ENCODE results near the gene PGA5.

PGA5 gene

DNA sequence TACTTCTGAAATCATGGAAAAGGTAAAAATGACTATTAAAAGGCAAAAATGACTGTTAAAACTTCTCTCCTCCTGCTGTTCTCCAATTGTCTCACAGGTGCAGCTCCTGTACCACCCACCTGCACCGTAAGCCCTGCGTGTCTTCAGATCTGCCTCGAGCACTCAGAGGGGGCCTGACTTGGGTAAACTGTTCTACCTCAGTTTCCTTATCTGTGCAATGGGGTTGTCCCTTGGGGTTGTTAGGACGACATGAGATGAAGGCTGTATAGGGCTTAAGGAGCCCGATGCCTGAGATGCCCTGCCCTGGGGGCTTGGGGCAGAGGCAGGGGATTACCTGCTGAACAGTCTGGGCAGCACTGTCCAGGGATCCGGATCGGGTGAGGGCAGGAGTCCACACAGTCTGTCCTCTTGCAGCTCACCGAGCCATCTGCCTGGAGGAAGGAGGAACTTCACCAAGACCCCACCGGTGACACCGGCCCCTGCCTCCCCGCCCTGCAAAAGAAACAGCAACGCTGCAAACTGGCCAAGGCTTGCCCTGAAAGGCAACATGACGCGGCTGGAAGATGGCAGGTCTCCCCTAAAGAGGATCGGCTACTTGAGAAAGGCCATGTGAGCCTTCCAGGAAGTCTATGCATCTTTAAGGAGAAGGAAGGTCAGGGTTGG is 27.7 kb downstream of the PGA5 start:
- DNase-seq: no peak

DNA sequence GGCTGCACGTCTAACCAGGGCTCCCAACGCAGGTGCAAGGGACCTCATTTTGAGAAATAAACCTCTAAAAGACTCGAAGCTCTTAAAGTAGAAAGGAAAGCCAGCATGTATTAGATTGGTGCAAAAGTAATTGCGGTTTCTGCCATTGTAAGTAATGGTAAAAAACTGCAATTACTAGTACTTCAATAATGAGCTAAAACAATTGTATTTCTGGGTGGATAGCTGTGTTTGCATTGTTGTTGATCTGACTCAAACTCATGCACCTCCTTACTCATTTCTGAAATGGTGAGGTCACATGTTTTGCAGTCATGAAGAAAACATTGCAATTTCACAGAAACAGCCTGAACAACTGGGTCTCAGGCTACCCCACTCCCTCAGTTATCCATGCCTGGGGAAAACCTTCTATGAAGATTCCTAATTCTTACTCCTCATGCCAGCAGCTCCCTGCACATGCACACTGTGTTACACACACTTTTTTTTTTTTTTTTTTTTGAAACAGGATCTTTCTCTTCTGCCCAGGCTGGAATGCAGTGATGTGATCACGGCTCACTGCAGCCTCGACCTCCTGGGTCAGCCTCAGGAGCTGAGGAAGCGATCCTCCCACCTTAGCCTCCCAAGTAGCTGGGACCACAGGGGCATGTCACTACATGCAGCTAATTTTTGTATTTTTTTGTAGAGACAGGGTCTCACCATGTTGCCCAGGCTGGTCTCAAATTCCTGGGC is 29.5 kb downstream of the PGA5 start:
- no peak for DNase-seq

DNA sequence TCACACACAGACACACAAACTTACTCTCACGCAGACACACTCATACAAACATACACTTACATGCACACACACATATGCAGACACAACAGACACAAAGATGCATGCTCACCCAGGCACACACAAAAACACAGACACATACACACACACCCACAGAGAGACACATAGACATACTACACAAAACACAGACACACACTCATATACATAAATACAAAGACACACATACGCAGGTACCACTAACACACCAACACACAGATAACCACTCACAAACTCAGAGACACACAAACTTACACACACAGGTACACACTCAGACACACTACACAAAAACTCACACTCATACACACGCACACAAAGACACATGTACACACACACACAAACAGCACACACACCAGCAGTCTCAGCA is 31.8 kb downstream of the PGA5 start:
- no peak for DNase-seq

DNA sequence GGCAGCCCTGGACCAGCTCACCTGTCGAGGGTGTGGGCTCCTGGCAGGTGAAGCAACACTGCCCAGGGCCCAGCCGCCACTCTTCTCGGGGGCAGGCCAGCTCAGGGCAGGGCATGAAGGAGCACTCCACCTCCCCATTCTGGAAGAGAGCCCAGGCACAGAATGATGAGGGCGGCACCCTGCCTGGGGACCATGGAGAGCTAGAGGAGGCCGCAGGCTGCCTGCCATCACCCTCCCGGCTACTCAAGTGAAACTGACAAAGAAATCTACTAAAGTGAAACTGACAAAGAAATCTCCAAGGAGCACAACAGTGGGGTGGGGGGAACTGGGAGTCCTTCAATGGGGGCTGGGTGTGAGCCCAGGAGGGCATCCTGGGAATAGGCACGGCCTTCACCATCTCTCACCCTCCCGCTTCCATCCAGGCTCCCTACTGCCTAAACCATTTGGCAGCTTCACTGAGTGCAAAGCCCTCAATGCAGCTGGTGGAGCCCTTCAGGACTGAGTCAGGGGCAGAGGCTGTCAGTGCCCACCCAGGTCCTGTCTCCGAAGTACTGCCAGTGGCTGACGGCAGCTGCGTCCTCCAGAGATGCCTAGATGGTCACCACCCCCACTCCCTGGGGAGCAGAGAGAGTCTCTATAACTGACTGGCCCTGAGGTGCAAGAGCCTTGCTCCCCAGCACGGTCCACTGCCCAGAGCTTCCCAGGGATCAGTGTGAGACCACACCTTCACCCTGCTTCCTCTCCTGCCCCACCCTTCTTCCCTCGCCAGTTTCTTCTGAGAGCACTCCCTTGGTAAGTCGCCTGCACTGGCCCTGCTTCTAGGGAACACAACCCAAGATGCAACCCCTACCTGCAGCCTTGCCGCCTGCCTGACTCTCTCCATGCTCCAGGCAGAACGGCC is 32.5 kb downstream of the PGA5 start:
- no peak for DNase-seq

DNA sequence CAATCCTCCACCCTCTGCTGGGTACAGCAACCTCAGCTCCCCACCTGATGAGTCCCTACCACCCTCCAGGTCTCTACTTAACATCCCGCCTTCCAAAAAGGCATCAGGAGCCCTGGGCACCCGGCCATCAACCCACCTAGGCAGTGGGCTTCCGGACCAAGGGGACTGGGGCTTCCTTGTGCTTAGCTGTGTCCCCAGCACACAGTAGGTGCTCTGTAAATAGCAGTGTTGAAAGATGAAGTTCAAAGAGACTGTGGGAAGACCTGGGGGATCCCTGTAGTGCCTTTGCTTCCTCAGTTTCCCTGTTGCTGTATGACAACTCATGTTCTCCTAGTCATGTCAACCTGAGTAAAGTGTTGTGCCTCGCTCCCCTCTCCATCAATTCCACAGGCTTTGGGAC is 33.1 kb downstream of the PGA5 start:
- no peak for DNase-seq

DNA sequence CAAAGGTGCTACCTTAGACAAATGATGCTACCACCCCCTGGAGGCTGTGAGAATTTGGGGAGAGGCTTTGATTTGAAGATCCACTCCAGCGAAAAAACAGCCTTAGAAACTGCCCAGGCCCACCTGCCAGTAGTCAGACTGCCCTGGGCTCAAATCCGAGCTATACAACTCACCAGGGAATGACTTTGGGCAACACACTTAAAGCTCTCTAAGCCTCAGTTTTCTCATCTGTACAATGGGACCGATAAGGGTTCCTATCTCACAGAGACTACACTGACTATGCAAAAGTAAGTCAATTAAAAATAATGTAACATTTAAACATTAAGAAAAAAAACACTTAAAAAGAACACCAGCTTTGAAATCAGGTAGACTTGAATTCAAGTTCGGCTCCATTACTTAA is 34.2 kb downstream of the PGA5 start:
- DNase-seq: no peak

DNA sequence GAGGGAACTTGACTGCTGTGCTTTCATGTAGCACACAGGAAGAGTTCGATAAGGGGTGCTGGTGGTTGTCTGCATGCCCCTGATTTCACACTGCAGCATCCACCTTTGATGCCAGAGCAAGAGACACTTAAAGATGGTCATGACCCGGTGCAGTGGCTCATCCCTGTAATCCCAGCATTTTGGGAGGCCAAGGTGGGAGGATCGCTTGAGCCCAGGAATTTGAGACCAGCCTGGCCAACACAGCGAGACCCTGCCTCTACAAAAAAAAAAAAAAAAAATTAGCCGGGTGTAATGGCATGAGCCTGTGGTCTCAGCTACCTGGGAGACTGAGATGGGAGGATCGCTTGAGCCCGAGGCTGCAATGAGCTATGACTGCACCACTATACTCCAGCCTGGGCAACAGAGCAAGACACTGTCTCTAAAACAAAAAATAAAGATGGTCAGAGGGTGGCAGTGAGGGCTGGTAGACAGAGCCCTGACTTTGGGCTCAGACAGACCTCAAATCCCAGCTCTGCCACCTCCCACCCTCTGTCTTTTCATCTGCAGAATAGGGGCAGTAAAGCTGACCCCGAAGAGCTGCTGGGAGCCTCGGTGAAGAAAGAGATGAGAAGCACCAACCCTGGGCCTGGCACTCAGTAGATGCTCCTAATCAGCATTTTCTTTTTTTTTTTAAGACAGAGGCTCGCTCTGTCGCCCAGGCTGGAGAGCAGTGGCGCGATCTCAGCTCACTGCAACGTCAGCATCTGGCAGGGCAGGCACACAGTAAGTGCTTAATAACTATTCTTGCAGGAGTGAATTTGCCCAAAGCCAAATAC is 36.4 kb downstream of the PGA5 start:
- DNase-seq: no peak

DNA sequence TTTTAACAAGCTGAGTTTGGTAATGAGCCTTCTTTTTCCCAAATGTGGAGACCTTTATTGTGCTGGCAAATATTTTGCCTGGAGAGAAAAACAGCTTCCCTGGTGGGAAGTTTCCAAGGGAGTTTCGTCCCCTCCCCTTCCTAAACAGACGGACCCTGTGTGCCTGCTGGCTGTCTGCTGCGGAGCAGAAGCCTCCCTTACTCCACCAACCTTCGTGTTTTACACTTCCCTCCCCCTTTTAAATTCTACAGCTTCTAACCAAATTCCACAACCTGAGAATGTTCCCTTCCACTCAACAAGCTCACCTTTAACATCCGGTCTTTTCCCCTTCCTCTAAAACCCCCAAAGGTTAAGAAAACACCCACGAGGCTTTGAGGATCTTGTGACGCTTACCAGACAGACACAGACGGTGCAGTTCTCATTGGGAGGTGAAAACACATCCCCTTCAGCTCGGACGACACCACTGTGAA is 37.1 kb downstream of the PGA5 start:
- DNase-seq: no peak

DNA sequence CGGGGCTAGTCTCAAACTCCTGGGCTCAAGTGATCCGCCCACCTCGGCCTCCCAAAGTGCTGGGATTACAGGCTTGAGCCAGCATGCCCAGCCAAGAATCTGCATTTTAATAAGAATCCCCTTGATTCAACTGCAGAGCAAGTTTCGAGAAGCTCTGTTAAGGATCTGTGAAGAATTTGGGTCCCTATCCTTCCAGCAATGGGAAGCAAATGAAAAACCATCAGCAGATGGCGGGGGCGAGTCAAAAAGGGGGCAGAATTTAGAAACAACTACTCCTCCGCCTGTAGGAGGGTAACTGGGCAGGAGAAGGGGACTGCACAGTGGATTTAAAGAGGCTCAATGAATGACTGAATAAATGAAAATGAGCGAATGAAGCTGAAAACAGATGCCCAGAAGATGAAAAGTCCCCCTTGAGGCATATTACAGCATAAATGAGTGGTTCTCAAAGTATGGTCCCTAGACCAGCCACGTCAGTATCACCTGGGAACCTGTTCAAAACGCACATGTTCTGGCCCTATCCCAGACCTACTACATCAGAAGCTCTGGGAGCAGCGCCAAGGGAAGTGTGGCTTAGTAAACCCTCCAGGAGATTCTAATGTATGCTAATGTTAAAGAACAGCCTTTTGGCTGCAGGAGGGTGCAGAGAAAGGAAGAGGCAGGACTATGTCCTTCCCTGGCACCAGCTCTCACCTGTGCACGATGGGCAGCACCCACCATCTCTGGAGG is 39.1 kb downstream of the PGA5 start:
- DNase-seq: no peak

DNA sequence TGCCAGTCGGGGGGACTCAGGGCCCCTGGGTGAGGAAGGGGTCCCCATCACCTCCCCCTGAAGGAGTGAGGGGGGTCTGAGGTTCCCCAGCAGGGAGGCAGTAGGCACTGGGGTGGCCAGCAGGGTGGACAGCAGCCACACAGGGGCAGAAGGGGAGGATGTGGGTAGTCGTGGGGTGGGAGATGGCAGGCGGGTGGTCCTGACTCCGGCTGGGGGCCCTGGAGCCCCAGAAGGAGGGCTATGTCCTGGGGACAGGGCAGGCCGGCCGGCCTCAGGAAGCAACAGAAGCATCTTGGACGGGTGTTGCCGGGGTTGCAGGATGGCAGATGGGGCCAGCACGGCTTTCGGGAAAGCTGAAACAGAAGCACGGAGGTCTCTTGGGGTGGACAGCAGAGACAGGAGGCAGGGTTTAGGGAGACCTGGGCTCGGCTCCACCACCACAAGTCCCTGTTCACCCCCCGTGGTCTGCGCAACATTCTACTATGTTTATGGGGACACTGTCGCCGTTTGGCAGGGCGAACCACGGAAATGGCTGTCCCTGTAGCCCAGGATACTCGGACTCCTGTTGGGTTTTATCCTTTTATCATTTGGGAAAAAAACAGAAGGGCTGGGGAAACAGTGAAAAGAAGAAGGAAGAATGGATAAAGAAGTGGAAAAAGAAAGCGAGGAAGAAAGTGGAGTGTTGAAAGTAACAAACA is 40.1 kb downstream of the PGA5 start:
- no peak for DNase-seq

DNA sequence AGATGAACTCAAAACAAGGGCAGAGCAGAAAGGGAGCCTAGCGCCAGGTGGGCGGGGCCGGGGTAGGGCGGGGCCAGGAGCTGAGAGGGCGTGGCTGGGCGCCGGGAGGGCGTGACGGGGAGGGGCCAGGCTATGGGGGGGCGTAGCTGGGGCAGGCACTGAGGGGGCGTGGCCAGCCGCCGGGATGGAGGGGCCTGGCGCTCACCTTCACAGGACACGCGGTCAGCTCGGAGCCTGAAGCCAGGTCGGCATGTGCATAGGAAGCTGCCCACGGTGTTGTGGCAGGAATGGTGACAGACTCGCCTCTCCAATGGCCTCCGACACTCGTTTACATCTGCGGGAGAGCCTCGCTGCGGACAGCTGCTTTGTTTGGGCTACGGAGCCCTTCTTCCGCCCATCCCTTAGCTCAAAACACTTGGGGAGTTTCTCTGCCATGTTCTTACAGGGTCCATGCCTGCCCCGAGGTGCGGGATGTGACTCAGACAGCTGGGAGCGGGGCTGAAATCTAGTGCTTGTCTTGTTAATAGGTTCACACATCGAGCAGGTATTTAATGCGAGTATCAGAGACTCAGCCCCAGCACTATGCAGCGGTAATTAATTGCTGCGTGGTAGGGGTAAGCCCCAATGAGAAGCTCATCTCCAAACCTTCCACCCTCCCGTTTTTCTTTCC is 40.7 kb downstream of the PGA5 start:
- peak; percentile 2 for DNase-seq

DNA sequence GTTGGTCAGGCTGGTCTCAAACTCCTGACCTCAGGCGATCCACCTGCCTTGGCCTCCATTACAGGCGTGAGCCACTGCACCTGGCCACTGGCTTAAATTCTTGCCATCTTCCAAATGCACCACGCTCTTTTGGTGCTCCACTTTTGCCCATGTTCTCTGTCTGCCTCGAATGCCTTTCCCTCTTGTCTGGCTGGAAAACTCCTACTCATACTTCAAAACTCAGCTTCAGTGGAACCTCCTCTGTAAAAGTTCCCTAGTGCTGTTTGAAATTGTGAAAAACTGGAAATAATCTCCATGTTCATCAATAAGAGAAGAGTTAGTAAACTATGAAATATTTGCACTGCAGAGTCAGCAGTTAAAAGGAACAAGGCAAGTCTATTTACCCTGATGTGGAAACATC is 42.6 kb downstream of the PGA5 start:
- DNase-seq: no peak

DNA sequence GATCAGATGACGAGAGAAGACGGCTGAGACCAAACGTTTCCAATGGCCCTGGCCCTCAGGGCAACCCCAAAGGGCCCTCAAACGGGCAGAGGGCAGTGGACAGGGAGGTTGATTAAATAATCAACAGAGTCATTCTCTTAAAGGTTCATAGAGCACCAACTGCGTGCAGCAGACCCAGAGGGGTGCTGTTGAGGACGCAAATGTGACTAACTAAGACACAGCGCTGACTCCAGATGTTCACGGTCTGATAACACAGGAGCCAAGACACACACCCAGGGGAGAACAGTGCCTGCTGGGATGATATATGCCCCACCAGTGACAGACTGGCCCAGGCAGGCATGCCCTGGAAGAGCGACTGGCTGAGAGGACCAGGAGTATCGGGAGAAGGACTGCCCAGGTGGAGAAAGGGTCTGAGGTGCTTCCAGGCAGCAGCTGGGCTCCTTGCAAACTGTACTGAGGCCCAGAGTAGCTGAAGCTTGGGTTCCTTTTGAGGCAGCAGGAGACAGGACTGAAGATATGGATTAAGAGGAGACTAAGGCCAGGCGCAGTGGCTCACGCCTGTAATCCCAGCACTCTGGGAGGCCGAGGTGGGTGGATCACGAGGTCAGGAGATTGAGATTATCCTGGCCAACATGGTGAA is 46.5 kb downstream of the PGA5 start:
- DNase-seq: no peak

DNA sequence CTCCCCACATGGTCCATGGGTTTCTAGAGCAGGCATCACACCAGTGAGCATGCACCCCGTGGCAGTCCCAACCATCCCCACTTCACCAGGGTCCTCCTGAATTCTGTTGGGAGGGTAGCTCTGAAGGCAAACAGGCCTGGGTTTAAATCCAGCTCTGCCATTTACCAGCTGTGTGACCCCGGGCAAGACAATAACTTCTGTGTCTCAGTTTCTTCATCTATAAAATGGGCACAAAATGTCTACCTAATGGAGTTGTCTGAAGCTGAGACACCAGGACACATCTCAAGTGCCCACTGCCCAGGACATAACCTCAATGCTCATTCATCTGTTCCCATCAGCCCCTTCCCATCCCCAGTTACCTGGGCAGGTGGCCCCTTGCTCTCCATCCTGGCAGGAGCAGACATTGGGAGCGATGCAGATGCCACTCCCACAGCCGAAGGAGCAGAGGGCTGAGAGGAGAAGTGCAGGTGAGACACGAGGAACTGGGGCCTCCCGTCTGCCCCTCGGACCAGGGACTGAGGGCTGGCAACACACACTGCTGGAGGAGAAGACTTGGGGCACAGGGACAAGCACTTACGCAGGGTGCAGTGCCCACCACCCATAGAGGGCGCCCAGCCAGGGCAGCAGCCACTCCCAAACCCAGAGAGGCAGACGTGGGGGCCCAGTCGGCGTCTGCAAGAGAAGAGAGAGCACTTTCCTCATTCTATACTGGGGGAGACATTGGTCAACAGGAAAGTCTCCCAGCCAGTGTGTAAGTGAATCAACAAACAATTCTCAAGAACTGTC is 50.1 kb downstream of the PGA5 start:
- DNase-seq: no peak

DNA sequence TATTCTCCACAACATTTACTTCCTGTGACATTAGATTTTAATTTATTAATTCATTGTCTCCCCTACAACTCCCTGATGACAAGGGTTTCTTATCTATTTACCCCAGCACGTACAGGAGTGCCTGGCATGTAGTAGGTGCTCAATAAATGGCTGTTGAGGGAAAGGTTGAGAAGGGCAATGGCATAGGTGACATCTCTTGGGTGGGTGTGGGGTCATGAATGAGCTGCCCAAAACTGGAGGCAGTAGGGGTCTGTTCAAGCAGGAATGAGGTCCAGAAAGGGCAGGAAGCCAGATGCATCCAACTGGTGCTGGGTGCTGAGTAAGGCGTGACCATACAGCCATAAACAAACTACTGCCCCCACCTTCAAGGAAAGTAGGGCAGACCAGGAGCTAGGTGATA is 51.4 kb downstream of the PGA5 start:
- no peak for DNase-seq

DNA sequence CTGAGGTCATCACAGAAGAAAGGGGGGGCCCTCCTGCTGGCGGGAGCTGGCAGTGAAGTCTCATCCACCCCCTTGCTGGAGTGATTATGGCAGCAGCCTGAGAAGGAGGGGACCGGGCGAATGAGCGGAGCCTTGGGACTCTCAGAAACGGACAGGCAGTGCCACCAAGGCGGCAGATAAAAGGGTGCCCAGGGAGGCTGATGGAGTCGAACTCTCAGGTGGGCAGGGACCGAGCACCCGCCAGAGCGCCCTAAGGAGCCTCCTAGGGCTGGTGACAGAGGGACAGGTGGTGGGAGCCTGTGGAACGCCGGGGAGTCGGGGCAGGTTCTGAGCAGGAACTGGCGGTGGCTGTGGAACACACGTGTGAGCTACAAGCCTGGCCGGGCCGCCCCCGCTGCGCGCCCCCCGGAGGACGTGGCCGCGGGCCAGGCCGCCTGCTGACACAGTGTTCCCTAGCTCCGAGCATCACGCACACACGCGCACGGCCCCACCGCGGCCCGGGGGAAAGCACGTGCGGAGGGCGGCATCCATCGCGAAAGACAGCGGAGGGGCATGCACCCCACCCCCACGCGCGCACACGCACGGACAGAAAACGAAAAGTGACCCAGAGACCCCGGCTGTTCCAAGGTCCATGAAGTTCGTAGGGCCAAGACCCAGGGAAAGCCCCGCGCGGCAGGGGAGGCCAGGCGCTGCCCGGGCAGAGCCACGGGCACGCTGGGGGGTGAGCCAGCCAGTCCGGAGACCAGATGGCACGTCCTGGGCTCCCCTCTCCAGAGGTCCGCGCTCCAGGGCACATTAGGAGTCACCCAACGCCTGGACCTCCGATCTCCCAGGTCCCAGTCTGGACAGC is 53.1 kb downstream of the PGA5 start:
- DNase-seq: no peak

DNA sequence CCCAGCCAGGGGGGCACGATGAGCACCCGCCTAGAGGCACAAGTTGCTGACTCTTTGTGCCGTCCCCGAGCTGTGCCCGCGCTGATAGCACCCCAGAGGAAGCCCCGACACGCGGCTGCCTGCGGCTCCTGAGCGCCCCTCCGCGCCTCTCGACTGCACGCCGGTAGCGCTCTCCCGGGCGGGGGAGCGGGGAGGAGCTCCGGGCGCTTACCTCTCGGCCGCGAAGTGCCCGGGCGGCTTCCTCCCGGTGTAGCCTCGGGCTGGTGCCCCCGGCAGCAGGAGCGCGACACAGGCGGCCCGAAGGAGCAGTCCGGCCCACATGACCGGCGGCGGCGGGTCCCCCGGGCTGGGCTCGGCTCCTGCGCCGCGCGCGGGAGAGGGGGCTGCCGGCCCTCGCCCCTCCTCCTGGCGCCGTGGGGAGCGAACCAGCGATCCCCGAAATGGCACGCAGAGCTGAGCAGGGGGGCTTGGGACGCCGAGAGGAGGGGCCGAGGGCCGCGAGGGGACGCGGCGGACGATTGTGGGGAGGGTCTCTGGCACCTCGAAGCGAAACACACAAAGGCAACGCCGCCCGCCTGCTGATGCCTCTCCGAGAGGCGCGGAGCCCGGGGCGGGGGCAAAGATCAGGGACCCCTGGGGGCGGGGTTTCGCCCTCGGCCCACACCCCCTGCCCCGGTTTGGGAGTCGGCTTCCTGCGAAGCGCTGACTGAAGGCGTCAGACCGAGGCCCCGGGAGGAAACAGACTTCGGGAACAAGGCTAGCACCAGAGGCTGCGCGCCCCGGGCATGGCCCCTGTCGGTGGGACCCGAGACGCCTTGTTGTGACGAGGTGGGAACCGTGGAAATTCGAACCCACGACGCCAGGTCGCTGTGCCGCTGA is 54.0 kb downstream of the PGA5 start, which contains the start of gene VWCE:
VWCE (minus strand) TSS at position 600 of the 879 bp plus-strand sequence; CDS start at position 321, 279 bp downstream.
- peak; percentile 51 for DNase-seq
